ENCODE results near the gene PLEKHH1. TPM values are rescaled to one million over a fixed set of nuclear protein-coding genes. Genes with fewer than 3 reads are reported as not detected.

The PLEKHH1 gene
- polyA plus RNA-seq, 3 donors, result 0.23 TPM; not detected in 2

GRCh38 chr14:67636361-67636919 lies 103.3 kb downstream of the PLEKHH1 start:
- Mint-ChIP-seq H3K4me3 (no peak overlapping the region), H3K36me3 (peaks cover 0 to 2% of the 10 kb centered on the region in 2 donors), H3K27ac (no peak overlapping the region), H3K9me3 (no peaks in the 10 kb centered on the region), H3K27me3 (ENCODE audit: low read depth in 3 of 3) (no peaks in the 10 kb centered on the region), H3K4me1 (no peaks in the 10 kb centered on the region)
- H3K4me3 ChIP-seq (replicated peaks in 1 of 3; ENCODE audit: low read depth in 2 of 3, low read length in 3 of 3), result no peak overlapping the region
- intact Hi-C loops (cut with micrococcal nuclease), result no loop called here
- no peak for DNase-seq
- no peak overlapping the region for H3K9ac ChIP-seq (ENCODE audit: insufficient read depth, low read length, poor library complexity, severe bottlenecking)
- H3K27ac ChIP-seq (ENCODE audit: low read depth in 1 of 2, low read length in 2 of 2), result no peak overlapping the region
- H3K36me3 ChIP-seq (replicated peaks in 1 of 2; ENCODE audit: control insufficient read depth in 1 of 2, insufficient read depth in 2 of 2, low read length in 2 of 2), result no peaks in the 10 kb centered on the region
- H3K4me1 ChIP-seq (ENCODE audit: control insufficient read depth in 1 of 2, insufficient read depth in 2 of 2, low read length in 2 of 2), result no peaks in the 10 kb centered on the region
- H3K79me2 ChIP-seq (ENCODE audit: insufficient read depth, low read length), result no peaks in the 10 kb centered on the region
- TF ChIP-seq CTCF (IDR thresholded peaks at IDR 0.05), result no peak
- 100% methylated on average over 1 of the region's 3 CpGs for WGBS (ENCODE audit: insufficient coverage)
- no peaks in the 10 kb centered on the region for H3K9me3 ChIP-seq (replicated peaks in 1 of 2; ENCODE audit: control insufficient read depth in 1 of 2, insufficient read depth in 1 of 2, low read length in 2 of 2)
- no peak overlapping the region for H2AFZ ChIP-seq (ENCODE audit: insufficient read depth, low read depth, low read length, poor library complexity, severe bottlenecking)
- H4K20me1 ChIP-seq (ENCODE audit: insufficient read depth, low read length), result no peaks in the 10 kb centered on the region
- no peak overlapping the region for H3K4me2 ChIP-seq (replicated peaks; ENCODE audit: extremely low read depth, low read length, poor library complexity, severe bottlenecking)
- no peaks in the 10 kb centered on the region for H3K27me3 ChIP-seq (ENCODE audit: control insufficient read depth in 2 of 2, insufficient read depth in 2 of 2, low read length in 2 of 2)

GRCh38 chr14:67638642-67639041 lies 105.6 kb downstream of the PLEKHH1 start:
- no peaks in the 10 kb centered on the region for H3K36me3 ChIP-seq (replicated peaks in 1 of 2; ENCODE audit: control insufficient read depth in 1 of 2, insufficient read depth in 2 of 2, low read length in 2 of 2)
- no peaks in the 10 kb centered on the region for H4K20me1 ChIP-seq (ENCODE audit: insufficient read depth, low read length)
- TF ChIP-seq CTCF (IDR thresholded peaks at IDR 0.05), result no peak
- no peak overlapping the region for H3K4me2 ChIP-seq (replicated peaks; ENCODE audit: extremely low read depth, low read length, poor library complexity, severe bottlenecking)
- no peak overlapping the region for H2AFZ ChIP-seq (ENCODE audit: insufficient read depth, low read depth, low read length, poor library complexity, severe bottlenecking)
- WGBS (ENCODE audit: insufficient coverage), result 100% methylated on average over 1 of the region's 3 CpGs
- DNase-seq, result no peak
- H3K27me3 Mint-ChIP-seq (ENCODE audit: low read depth in 3 of 3), result peaks cover 0 to 2% (median 0%) of the 10 kb centered on the region in 3 donors
- no peaks in the 10 kb centered on the region for H3K4me1 ChIP-seq (ENCODE audit: control insufficient read depth in 1 of 2, insufficient read depth in 2 of 2, low read length in 2 of 2)
- no peaks in the 10 kb centered on the region for H3K4me1 Mint-ChIP-seq
- no peaks in the 10 kb centered on the region for H3K9me3 ChIP-seq (replicated peaks in 1 of 2; ENCODE audit: control insufficient read depth in 1 of 2, insufficient read depth in 1 of 2, low read length in 2 of 2)
- no peak overlapping the region for H3K4me3 ChIP-seq (replicated peaks in 1 of 3; ENCODE audit: low read depth in 2 of 3, low read length in 3 of 3)
- no peaks in the 10 kb centered on the region for H3K27me3 ChIP-seq (ENCODE audit: control insufficient read depth in 2 of 2, insufficient read depth in 2 of 2, low read length in 2 of 2)
- no peak overlapping the region for H3K4me3 Mint-ChIP-seq
- H3K9ac ChIP-seq (ENCODE audit: insufficient read depth, low read length, poor library complexity, severe bottlenecking), result no peak overlapping the region
- no peak overlapping the region for H3K27ac Mint-ChIP-seq
- H3K9me3 Mint-ChIP-seq, result no peaks in the 10 kb centered on the region
- peaks cover 1 to 4% of the 10 kb centered on the region in 2 donors for H3K36me3 Mint-ChIP-seq
- H3K27ac ChIP-seq (ENCODE audit: low read depth in 1 of 2, low read length in 2 of 2), result no peak overlapping the region
- H3K79me2 ChIP-seq (ENCODE audit: insufficient read depth, low read length), result no peaks in the 10 kb centered on the region
- intact Hi-C loops (cut with micrococcal nuclease), result no loop called here

Small RNA genes lying within 50 kb of the gene (small RNA-seq; reads per million reads assigned to genes)
- not detected for gene AL132640.3 (ENCODE audit: insufficient read length, low read depth)
- gene RF00019 (ENCODE audit: insufficient read length, low read depth), result not detected

Other genes starting within 250 kb of the PLEKHH1 start
- 100 to 1,000 TPM in 1 of 3 donors, 10 to 100 TPM in 2; 18.4 to 122 (median 94.1) TPM for gene ATP6V1D, start 173.5 kb upstream of the PLEKHH1 start, polyA plus RNA-seq
- 100 to 1,000 TPM in 2 of 3 donors, 10 to 100 TPM in 1; 21.9 to 111 (median 110) TPM for gene EIF2S1, start 173.0 kb upstream of the PLEKHH1 start, polyA plus RNA-seq
- under 1 TPM in 1 of 3 donors, not detected in 2; 0.20 TPM for gene PLEK2, start 121.1 kb upstream of the PLEKHH1 start, polyA plus RNA-seq
- gene TMEM229B, start 44.6 kb upstream of the PLEKHH1 start, polyA plus RNA-seq, result 10 to 100 TPM; 10.2 to 18.7 (median 17.3) TPM
- 10 to 100 TPM; 14.6 to 35.5 (median 18.0) TPM for gene PIGH, start 67.0 kb downstream of the PLEKHH1 start, polyA plus RNA-seq
- under 1 TPM; 0.13 to 0.46 (median 0.33) TPM for gene ARG2, start 86.6 kb downstream of the PLEKHH1 start, polyA plus RNA-seq
- 10 to 100 TPM; 31.3 to 84.7 (median 84.5) TPM for gene VTI1B, start 141.3 kb downstream of the PLEKHH1 start, polyA plus RNA-seq
- gene RDH11, start 162.5 kb downstream of the PLEKHH1 start, polyA plus RNA-seq, result 10 to 100 TPM; 64.9 to 70.7 (median 65.4) TPM
- gene RDH12, start 168.6 kb downstream of the PLEKHH1 start, polyA plus RNA-seq, result under 1 TPM in 1 of 3 donors, not detected in 2; 0.17 TPM

Data from CD14-positive monocyte (primary cell).